ENCODE data around the gene ABHD14A.

The ABHD14A gene

GRCh38 chr3:51958603-51959521, 16.0 kb upstream of the ABHD14A start:
- no peak for DNase-seq

GRCh38 chr3:51959651-51960050, 15.2 kb upstream of the ABHD14A start:
- DNase-seq, result no peak

GRCh38 chr3:51960386-51960785, 14.5 kb upstream of the ABHD14A start:
- no peak for DNase-seq

- no peak for DNase-seq
Measured at GRCh38 chr3:51961011-51961410, 13.9 kb upstream of the ABHD14A start.

DNA sequence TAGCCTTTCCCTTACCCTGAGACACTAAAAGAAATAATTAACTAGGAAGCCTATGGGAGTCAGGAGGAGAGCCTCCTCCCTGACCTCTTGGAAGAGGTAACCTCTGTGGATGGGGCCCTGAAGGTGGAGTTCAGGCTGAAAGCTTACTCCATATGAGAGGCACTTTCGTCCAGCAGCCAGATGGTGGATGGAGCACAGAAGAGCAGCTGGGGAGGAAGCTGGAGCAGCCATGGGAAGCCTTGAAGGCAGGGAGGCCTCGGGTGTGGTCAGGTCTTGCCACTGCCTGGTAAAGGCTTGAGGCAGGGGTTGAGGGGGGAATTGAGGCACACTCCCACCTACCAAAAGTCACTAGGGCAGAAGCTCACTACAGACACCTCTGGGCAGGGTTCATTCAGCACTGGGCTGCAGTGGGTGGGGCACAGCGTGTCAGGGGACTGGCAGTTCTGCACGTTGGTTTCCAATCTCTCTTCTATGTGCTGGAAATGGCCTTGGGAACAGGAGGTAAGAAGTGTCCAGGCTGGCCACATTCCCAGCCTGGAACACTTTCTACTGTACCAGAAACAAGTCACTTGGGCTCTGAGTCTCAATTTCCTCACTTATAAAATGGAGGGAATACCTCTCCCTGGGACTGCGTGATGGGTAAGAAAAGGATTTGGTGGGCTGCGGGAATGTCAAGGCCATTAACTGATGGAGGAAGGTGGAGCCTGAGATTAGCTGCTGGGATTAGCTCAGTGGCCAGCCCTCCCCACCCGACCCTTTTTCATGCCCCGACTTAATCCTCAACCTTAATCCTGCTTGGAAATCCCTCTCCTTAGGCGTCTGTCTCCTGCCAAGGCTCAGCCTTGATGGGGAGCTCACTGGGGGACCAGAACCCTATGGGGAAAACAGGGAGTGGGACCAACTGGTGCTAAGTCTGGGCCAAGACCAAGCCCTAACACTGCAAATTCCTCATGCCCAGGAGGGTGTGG, 13.0 kb upstream of the ABHD14A start:
- DNase-seq, result no peak

DNA sequence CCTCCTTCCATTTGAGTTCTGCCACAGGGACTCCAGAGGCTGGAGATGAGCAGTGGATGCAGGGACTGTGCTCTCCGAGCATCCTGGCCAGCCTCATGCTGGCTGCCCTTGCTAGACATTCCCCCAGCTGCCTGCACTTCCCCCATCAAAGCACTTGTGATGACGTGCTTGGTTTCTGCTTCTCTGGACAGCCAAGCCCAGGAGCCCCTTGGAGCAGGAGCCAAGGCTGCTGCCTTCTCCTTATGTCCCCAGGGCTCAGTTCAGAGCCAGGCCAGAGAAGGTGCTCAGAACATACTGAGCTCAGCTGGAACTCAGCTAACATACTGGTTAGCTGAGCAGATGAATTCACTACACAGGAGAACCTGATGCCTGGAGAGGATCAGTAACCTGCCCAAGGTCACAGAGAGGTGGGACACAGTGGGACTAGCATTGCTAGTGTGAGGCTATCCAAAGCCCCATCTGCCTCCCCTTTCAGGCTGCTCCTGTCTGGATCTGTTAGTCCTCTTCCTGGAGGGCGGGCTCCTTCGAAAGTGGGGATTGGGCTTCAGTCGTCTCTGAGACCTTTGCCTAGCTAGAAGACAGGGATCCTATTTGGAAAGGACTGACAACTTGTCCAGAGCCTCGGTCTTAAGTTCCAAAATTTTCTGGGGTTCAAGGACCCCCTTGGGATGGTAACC, 11.9 kb upstream of the ABHD14A start:
- DNase-seq, result no peak

DNA sequence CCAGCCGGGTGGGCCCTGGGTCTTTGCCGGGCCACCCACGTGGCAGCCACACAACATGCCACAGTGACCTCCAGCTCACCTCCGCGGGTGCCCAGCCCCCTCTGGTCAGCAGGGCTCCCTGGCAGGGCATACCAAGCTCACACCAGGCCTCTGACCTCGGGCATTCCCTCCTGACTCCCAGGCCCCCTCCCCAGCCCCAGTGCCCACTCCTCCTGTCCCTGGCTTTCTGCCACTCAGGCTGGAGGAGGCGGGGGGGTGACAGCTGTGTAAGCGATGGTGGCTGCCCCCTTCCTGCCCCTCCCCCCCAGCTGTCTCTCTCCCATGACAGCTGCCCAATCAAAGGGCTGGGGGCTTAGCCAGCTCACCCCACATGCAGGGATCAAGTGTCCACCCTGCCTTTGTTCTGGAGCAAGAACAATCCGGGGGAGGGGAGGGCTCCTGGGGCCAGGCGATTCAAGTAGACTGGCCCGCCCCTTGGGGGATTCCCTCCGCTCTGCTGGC, 10.9 kb upstream of the ABHD14A start:
- DNase-seq, result no peak

GRCh38 chr3:51964521-51964920, 10.3 kb upstream of the ABHD14A start:
- no peak for DNase-seq

GRCh38 chr3:51966016-51966415, 8.8 kb upstream of the ABHD14A start:
- no peak for DNase-seq

GRCh38 chr3:51966486-51966885, 8.4 kb upstream of the ABHD14A start:
- no peak for DNase-seq

DNA sequence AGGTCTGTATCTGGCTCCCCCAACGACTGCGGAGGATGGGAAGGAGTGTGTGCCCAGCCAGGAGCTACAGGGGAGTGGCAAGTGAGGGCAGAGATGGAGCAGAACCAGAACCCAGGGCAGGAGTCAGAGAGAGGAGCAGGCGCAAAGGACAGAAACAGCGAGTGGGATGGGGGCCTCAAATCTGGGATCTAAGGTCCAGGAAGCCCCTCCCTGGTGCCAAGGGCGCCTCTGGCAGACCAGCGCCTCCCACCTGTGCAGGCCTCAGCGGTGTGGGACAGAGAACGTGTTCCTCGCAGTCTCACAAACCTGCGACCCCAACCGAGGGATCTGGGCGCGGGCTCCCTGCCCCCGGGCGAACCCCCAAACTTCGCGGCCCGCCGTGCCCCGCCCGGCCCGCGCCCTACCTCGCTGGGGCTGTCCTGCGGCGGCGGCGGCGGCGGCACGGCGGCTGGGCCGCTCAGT, 7.9 kb upstream of the ABHD14A start:
- no peak for DNase-seq

- DNase-seq, result no peak
Measured at GRCh38 chr3:51967384-51968169, 7.3 kb upstream of the ABHD14A start, which contains the start of gene PCBP4. Gene PCBP4, minus strand, starts transcription at chr3:51967454. Its CDS starts 6,214 bp downstream, at chr3:51961240.

DNA sequence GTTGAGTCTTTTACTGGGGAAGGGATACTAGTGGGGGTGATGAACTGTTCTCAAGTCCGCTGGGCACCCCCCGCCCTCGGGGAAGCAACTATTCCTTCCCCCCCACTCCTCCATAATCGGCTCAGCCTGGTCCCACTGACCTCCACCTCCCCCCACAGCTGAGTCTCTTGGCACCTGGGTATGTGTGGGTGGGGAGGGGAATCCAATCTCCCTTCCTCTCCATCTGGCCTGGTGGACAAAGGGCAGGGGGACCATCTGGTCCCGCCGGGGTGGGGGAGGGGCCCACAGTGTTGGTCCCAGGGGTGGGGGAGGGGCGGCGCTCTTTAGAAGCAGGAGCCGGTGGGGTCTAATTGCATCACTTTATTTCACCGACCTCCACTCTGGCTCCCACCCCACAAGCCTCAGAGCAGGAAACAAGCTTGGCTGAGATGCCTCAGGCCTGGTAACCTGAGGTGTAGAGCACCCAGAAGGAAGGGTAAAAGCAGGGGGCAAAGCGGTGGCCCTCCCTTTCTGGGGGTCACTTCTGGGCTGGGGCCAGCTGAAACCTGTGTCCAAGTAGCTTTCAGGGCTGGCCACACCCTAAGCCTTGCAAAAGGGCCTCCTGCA, 6.6 kb upstream of the ABHD14A start:
- no peak for DNase-seq

DNA sequence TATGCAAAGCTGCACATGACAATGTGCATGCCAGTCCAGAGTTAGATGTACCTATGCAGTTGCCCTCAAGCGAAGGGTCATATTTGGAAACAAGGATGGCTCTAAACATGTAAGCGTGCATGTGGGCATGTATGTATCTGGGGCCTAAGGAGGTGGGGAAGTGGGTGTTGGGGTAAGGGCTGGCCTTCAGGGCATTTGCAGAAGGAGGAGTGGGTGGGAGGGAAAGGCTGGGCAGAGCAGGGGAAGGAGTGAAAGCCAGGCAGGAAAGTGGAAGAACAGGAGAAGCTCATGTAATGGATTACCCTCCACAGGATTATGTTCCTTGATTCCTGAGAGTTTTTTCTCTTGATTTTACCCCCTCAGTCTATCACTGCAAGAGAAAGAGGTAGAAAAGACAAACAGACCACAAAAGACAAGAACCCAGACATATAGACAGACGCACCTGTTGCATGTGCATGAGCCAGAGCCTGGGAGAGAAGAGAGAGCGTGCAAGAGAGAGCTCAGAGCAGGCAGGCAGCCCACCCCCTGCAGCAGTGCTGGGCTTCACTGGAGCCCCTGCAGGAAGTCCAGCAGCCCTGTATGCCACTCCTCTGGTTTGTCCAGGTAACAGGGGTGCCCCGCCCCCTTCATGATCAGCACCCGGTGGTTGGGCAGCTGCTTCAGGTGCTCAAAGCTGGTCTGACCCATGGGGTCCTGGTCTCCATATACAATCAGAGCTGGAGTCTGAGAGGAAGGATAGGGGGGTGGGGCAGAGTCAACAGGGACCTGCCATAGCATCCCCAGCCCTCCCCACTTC, 5.8 kb upstream of the ABHD14A start:
- no peak for DNase-seq

DNA sequence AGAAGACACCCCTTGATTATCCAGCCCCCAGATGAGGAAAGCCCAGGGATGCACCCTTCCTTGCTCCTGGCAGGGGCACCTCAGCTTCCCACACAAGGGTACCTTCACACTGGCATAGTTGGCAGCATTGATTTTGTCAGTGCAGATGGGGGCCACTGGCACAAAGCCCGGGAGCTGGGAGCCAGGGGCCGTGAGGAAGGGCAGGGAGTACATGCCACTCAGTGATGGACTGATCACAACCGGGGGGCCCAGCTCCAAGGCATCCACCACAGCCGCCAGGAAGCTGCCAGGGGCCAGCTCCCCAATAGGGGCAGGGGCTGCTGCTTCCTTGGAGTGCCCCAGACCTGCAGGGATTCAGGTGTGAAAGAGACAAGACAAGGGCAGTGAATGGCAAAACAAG, 5.0 kb upstream of the ABHD14A start:
- DNase-seq, result no peak

- no peak for DNase-seq
Measured at GRCh38 chr3:51970606-51971300, 4.1 kb upstream of the ABHD14A start.

DNA sequence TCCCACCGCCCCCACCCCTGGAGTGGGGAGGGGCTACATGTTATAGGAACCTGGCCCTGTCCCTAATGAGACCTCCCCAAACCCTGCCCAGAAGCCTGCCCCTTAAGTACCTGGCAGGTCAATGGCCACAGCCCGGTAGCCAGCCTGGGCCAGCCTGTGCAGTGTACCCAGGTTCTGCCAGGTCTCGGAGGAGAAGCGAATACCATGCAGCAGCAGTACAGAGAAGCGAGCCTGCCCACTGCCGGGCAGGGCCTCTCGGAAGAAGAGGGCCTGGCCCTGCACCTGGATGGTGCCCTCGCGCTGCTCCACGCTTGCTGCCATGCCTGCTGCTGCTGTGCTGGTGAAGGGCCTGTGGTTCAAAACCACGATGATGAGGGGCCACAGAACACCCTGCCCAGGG, 3.5 kb upstream of the ABHD14A start:
- no peak for DNase-seq

GRCh38 chr3:51974277-51974962, 444 bp upstream of the ABHD14A start:
- DNase-seq, result no peak

- DNase-seq, result no peak
Measured at GRCh38 chr3:51975852-51976549, 1.1 kb downstream of the ABHD14A start.

All from NCI-H187 (cell line).